Progenitor cell of endocrine pancreas (in vitro differentiated cells): ENCODE measurements around the gene PLXNC1. TPM values are rescaled to one million over a fixed set of nuclear protein-coding genes. Genes with fewer than 3 reads are reported as not detected.

Experiments used
- DNase-seq: peaks from one replicate; pipeline ENCODE4 v3.0.0; 2021; ENCODE audit warnings: low spot score; ENCODE audit not compliant: unreplicated experiment
- H3K27ac Mint-ChIP-seq: 2 replicates; pipeline ENCODE4 v1.8.0; 2021; ENCODE audit warnings: mild to moderate bottlenecking, moderate library complexity, mixed read lengths
- H3K27me3 Mint-ChIP-seq: 2 replicates; pipeline ENCODE4 v1.8.0; 2021; ENCODE audit warnings: mixed read lengths
- H3K36me3 Mint-ChIP-seq: 2 replicates; pipeline ENCODE4 v1.8.0; 2022; ENCODE audit warnings: mixed read lengths; ENCODE audit not compliant: insufficient read depth
- H3K4me1 Mint-ChIP-seq: 2 replicates; pipeline ENCODE4 v1.8.0; 2021; ENCODE audit warnings: low read depth, mixed read lengths
- H3K4me3 Mint-ChIP-seq: 2 replicates; pipeline ENCODE4 v1.8.0; 2021; ENCODE audit warnings: low read depth, mild to moderate bottlenecking, moderate library complexity, mixed read lengths
- H3K9me3 Mint-ChIP-seq: 2 replicates; pipeline ENCODE4 v1.8.0; 2021; ENCODE audit warnings: low read depth, mixed read lengths
- CTCF ChIP-seq: fragments of 200-600 bp; sonication (generic); IDR thresholded peaks from one replicate; pipeline ENCODE4 v1.5.0; 2021; ENCODE audit warnings: antibody characterized with exemption, mild to moderate bottlenecking; ENCODE audit not compliant: unreplicated experiment
- total RNA-seq: library from RNA; stranded (reverse); gene quantifications from 2 replicates; pipeline ENCODE4 v1.2.1, GENCODE V29; 2021

The PLXNC1 gene
- total RNA-seq, 1 donor from 2014 or later: 25.7 TPM

- Mint-ChIP-seq H3K27me3 (peaks cover 27% of the 10 kb centered on the region), H3K27ac (no peak overlapping the region)
Measured at GRCh38 chr12:94146166-94146936, 2.0 kb upstream of the PLXNC1 start.

GRCh38 chr12:94147387-94147990 lies 888 bp upstream of the PLXNC1 start:
- no peak for TF ChIP-seq CTCF
- H3K27ac Mint-ChIP-seq: no peak overlapping the region

More at GRCh38 chr12:94146166-94146936, 2.0 kb upstream of the PLXNC1 start:
- Mint-ChIP-seq H3K4me1 (peaks cover 8% of the 10 kb centered on the region), H3K9me3 (no peaks in the 10 kb centered on the region), H3K36me3 (no peaks in the 10 kb centered on the region), H3K4me3 (peak overlapping the region; percentile 36)
- TF ChIP-seq CTCF: no peak
- DNase-seq: no peak

DNA sequence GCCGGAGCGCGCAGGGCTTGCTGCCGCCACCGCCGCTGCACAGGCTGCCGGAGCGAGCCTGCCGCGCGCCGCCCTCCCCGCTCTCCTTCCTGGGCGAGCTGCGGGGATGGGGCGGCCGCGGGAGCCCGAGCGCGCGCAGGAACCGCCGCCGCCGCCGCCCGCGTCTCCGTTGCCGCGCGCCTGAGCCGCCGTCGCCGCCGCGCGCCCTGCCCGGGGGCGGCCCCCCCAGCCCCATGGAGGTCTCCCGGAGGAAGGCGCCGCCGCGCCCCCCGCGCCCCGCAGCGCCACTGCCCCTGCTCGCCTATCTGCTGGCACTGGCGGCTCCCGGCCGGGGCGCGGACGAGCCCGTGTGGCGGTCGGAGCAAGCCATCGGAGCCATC lies 352 bp downstream of the PLXNC1 start:
- no peak overlapping the region for H3K27ac Mint-ChIP-seq
- TF ChIP-seq CTCF: no peak
- H3K9me3 Mint-ChIP-seq: no peaks in the 10 kb centered on the region
- no peak for DNase-seq
- H3K27me3 Mint-ChIP-seq: peaks cover 27% of the 10 kb centered on the region
- no peaks in the 10 kb centered on the region for H3K36me3 Mint-ChIP-seq
- H3K4me3 Mint-ChIP-seq: peak overlapping the region; percentile 71
- peaks cover 31% of the 10 kb centered on the region for H3K4me1 Mint-ChIP-seq

More at GRCh38 chr12:94147387-94147990, 888 bp upstream of the PLXNC1 start:
- H3K36me3 Mint-ChIP-seq: no peaks in the 10 kb centered on the region
- H3K4me1 Mint-ChIP-seq: peaks cover 19% of the 10 kb centered on the region
- H3K9me3 Mint-ChIP-seq: no peaks in the 10 kb centered on the region
- H3K4me3 Mint-ChIP-seq: peak overlapping the region; percentile 77
- DNase-seq: no peak
- H3K27me3 Mint-ChIP-seq: peaks cover 27% of the 10 kb centered on the region

DNA sequence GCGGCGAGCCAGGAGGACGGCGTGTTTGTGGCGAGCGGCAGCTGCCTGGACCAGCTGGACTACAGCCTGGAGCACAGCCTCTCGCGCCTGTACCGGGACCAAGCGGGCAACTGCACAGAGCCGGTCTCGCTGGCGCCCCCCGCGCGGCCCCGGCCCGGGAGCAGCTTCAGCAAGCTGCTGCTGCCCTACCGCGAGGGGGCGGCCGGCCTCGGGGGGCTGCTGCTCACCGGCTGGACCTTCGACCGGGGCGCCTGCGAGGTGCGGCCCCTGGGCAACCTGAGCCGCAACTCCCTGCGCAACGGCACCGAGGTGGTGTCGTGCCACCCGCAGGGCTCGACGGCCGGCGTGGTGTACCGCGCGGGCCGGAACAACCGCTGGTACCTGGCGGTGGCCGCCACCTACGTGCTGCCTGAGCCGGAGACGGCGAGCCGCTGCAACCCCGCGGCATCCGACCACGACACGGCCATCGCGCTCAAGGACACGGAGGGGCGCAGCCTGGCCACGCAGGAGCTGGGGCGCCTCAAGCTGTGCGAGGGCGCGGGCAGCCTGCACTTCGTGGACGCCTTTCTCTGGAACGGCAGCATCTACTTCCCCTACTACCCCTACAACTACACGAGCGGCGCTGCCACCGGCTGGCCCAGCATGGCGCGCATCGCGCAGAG lies 873 bp downstream of the PLXNC1 start:
- H3K27me3 Mint-ChIP-seq: peaks cover 27% of the 10 kb centered on the region
- DNase-seq: peak; percentile 47
- TF ChIP-seq CTCF: peak; percentile 63
- no peak overlapping the region for H3K27ac Mint-ChIP-seq
- peak overlapping the region; percentile 80 for H3K4me3 Mint-ChIP-seq
- no peaks in the 10 kb centered on the region for H3K9me3 Mint-ChIP-seq
- no peaks in the 10 kb centered on the region for H3K36me3 Mint-ChIP-seq
- H3K4me1 Mint-ChIP-seq: peaks cover 34% of the 10 kb centered on the region

DNA sequence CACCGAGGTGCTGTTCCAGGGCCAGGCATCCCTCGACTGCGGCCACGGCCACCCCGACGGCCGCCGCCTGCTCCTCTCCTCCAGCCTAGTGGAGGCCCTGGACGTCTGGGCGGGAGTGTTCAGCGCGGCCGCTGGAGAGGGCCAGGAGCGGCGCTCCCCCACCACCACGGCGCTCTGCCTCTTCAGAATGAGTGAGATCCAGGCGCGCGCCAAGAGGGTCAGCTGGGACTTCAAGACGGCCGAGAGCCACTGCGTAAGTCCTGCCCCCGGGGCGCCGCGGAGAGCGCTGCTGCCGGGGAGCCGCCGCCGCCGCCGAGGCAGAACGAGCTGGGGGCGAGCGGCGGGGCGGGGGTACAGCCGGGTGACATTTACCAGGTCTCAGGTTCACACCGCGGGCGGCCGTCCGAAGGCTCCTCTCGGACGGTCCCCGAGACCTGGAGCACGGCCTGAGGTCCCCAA lies 1.4 kb downstream of the PLXNC1 start:
- no peaks in the 10 kb centered on the region for H3K9me3 Mint-ChIP-seq
- no peaks in the 10 kb centered on the region for H3K36me3 Mint-ChIP-seq
- H3K27me3 Mint-ChIP-seq: peaks cover 27% of the 10 kb centered on the region
- peaks cover 34% of the 10 kb centered on the region for H3K4me1 Mint-ChIP-seq
- no peak overlapping the region for H3K27ac Mint-ChIP-seq
- H3K4me3 Mint-ChIP-seq: peak overlapping the region; percentile 80
- peak; percentile 20 for DNase-seq
- TF ChIP-seq CTCF: no peak
